KMS-11 (cell line): Measurements from ENCODE around the gene PCDH15.

ENCODE experiments used
- H2AFZ ChIP-seq: fragments of 200-600 bp; sonication (generic); 2 replicates; pipeline ENCODE4 v1.6.1; 2016; ENCODE audit warnings: antibody characterized with exemption, mixed run types, low read depth
- H3K27ac ChIP-seq: fragments of 200-600 bp; sonication (generic); 2 replicates; pipeline ENCODE4 v1.6.1; 2016; ENCODE audit warnings: mild to moderate bottlenecking, mixed run types
- H3K27me3 ChIP-seq: fragments of 200-600 bp; sonication (generic); 2 replicates; pipeline ENCODE4 v1.6.1; 2017; ENCODE audit warnings: mild to moderate bottlenecking, low read depth, mixed run types, moderate library complexity; ENCODE audit not compliant: insufficient read depth
- H3K36me3 ChIP-seq: fragments of 200-600 bp; sonication (generic); 2 replicates; pipeline ENCODE4 v1.6.1; 2017; ENCODE audit warnings: mild to moderate bottlenecking, mixed run types; ENCODE audit not compliant: insufficient read depth
- H3K4me1 ChIP-seq: fragments of 200-600 bp; sonication (generic); 2 replicates; pipeline ENCODE4 v1.6.1; 2016; ENCODE audit warnings: mild to moderate bottlenecking, low read depth, mixed run types; ENCODE audit not compliant: poor library complexity, severe bottlenecking
- H3K4me2 ChIP-seq: fragments of 200-600 bp; sonication (generic); 2 replicates; pipeline ENCODE4 v1.7.0; 2016; ENCODE audit warnings: mild to moderate bottlenecking, mixed run types
- H3K4me3 ChIP-seq: fragments of 200-600 bp; sonication (generic); IDR thresholded peaks from 2 replicates; pipeline ENCODE4 v1.6.1; 2017; ENCODE audit warnings: low read depth, low read length, mixed read lengths; ENCODE audit not compliant: insufficient read depth
- H3K79me2 ChIP-seq: fragments of 200-600 bp; sonication (generic); 2 replicates; pipeline ENCODE4 v1.6.1; 2016; ENCODE audit warnings: low read depth, mixed run types; ENCODE audit not compliant: insufficient read depth
- H3K9ac ChIP-seq: fragments of 200-600 bp; sonication (generic); 2 replicates; pipeline ENCODE4 v1.6.1; 2016; ENCODE audit warnings: mild to moderate bottlenecking, mixed run types
- H4K20me1 ChIP-seq: fragments of 200-600 bp; sonication (generic); 2 replicates; pipeline ENCODE4 v1.6.1; 2016; ENCODE audit warnings: mild to moderate bottlenecking, mixed run types; ENCODE audit not compliant: insufficient read depth
- TF ChIP-seq, protein P1 (sequence below): fragments of 200-600 bp; sonication (generic); conservative IDR thresholded peaks from 2 replicates; pipeline ENCODE4 v1.6.1; 2017; ENCODE audit warnings: low read depth, mild to moderate bottlenecking, antibody characterized with exemption, low read length, moderate library complexity, mixed read lengths

The PCDH15 gene

DNA sequence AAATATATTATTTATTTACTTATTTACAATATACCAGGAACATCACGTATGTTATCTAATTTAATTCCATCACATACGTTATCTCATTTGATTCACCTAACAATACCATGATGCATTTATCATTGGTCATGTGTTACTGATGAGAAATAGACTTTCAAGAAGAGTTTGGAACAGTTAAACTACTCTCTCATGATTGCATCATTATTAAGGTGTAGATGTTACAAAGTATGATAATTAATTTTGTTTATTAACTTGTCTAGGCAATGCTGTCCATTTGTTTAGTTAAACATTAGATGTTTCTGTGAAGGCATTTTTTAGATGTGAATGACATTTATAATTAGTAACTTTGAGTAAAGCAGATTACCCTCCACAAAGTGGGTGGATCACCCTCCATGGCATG is 32.0 kb upstream of the PCDH15 start:
- Histone ChIP-seq H3K4me1 (peaks cover 40% of the 10 kb centered on the region), H3K9ac (no peak overlapping the region), H3K4me3 (no peak overlapping the region), H3K27ac (no peak overlapping the region), H3K79me2 (no peaks in the 10 kb centered on the region), H4K20me1 (no peaks in the 10 kb centered on the region), H3K4me2 (no peak overlapping the region), H2AFZ (no peak overlapping the region), H3K36me3 (no peaks in the 10 kb centered on the region), H3K27me3 (no peaks in the 10 kb centered on the region)
- TF ChIP-seq, protein P1, sequence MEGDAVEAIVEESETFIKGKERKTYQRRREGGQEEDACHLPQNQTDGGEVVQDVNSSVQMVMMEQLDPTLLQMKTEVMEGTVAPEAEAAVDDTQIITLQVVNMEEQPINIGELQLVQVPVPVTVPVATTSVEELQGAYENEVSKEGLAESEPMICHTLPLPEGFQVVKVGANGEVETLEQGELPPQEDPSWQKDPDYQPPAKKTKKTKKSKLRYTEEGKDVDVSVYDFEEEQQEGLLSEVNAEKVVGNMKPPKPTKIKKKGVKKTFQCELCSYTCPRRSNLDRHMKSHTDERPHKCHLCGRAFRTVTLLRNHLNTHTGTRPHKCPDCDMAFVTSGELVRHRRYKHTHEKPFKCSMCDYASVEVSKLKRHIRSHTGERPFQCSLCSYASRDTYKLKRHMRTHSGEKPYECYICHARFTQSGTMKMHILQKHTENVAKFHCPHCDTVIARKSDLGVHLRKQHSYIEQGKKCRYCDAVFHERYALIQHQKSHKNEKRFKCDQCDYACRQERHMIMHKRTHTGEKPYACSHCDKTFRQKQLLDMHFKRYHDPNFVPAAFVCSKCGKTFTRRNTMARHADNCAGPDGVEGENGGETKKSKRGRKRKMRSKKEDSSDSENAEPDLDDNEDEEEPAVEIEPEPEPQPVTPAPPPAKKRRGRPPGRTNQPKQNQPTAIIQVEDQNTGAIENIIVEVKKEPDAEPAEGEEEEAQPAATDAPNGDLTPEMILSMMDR: no peak

DNA sequence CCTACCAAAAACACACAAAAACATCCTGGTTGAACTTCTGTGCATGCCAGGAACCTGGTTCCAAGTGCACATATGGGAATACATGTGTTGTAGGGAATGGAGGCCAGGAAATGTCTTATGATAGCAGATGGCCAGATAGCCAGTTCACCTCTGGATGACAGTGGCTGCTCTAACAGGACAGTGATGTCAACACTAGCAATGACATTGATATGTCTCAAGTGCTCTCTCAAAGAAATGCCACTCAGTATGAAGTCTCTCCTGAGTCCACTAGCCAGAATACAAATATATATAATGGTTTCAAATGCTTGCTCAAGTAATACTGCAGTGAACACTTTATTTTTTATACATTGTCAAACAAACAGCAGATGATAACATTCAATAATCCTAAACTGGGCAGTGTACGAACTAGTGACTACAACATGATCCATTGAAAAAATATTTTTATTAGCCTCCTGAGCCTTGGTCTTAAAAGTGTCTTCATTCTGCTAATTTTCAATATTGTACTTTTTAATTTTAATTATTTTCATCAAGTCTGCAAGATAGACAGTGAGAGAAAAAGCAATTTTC is 26.0 kb upstream of the PCDH15 start:
- Histone ChIP-seq H3K9ac (no peak overlapping the region), H3K4me1 (no peaks in the 10 kb centered on the region), H4K20me1 (no peaks in the 10 kb centered on the region), H3K4me3 (no peak overlapping the region), H3K27me3 (no peaks in the 10 kb centered on the region), H3K36me3 (no peaks in the 10 kb centered on the region), H3K4me2 (no peak overlapping the region), H3K27ac (no peak overlapping the region), H3K79me2 (no peaks in the 10 kb centered on the region), H2AFZ (no peak overlapping the region)
- TF ChIP-seq, protein P1: no peak

DNA sequence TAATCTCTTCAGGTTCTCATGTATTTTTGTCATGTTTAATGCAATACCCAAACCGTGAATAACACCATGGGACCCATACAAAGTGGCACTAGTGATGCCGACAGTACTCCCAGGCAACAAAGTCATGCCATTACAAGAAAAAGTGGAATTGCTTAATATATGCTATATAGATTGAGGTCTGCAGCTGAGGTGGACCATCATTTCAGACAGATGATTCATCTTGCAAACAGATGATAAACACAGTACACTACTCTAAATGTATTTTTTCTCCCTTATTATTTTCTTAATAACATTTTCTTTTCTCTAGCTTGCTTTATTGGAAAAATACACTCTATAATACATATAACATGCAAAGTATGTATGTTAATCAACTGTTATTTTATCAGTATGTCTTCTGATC is 14.6 kb upstream of the PCDH15 start:
- TF ChIP-seq, protein P1: no peak

DNA sequence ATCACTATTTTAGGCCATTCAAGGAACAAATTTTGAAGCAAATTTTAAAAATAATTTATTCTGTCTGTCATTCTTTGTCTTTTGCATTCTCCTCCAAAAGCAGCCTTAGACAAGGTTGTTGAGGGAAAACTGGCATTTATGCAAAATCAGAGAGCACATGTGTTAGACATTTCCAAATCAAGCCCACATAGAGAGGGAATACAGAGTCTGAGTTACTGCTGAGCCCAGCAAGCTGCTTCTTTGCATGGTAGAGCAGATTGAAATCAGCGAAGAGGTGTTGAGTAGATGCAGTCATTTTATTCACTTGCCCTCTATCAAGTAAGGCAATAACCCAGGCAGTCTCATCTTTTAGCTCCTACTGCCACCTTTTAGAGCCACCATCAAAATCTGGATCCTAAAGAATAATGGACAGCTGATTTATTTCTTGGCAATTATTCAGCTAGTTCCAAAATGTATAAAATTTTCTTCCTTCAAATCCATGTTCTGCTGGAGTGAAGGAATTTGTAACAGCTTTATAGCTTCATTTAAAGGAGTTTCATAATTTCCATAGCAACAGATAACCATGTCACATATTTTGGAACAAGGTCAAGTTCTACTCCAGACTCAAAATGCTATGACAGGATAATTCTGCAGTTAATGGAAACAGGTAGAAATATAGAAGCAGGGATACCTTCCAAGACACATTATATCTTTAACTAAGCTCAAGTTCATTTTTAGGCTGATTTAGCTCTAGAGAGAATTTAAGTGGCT is 7.3 kb upstream of the PCDH15 start:
- H3K4me1 ChIP-seq: no peaks in the 10 kb centered on the region
- H3K36me3 ChIP-seq: no peaks in the 10 kb centered on the region
- H2AFZ ChIP-seq: no peak overlapping the region
- no peak overlapping the region for H3K4me3 ChIP-seq
- H3K9ac ChIP-seq: no peak overlapping the region
- H4K20me1 ChIP-seq: no peaks in the 10 kb centered on the region
- H3K79me2 ChIP-seq: no peaks in the 10 kb centered on the region
- H3K4me2 ChIP-seq: no peak overlapping the region
- H3K27ac ChIP-seq: no peak overlapping the region
- H3K27me3 ChIP-seq: no peaks in the 10 kb centered on the region
- TF ChIP-seq, protein P1: no peak

More for the DNA sequence above, 14.6 kb upstream of the PCDH15 start:
- no peak overlapping the region for H3K4me3 ChIP-seq
- no peaks in the 10 kb centered on the region for H3K36me3 ChIP-seq
- H3K4me2 ChIP-seq: no peak overlapping the region
- H2AFZ ChIP-seq: no peak overlapping the region
- no peaks in the 10 kb centered on the region for H3K4me1 ChIP-seq
- no peaks in the 10 kb centered on the region for H3K27me3 ChIP-seq
- no peak overlapping the region for H3K27ac ChIP-seq
- H3K79me2 ChIP-seq: no peaks in the 10 kb centered on the region
- H4K20me1 ChIP-seq: no peaks in the 10 kb centered on the region
- no peak overlapping the region for H3K9ac ChIP-seq
